Central memory CD4-positive, alpha-beta T cell (primary cell): ENCODE results near the gene FBXW9.
"Not testable (repeated sequence)": the region's sequence is repeated elsewhere in the genome, so short reads cannot be mapped to it uniquely, and the experiment has no call there.

Experiments used
- DNase-seq: peaks from one replicate; pipeline ENCODE4 v3.0.0; 2022

Gene FBXW9

GRCh38 chr19:12649941-12650340 lies 46.5 kb downstream of the FBXW9 start:
- DNase-seq, result no peak

GRCh38 chr19:12648088-12648487 lies 48.3 kb downstream of the FBXW9 start:
- DNase-seq, result no peak

GRCh38 chr19:12647490-12648071 lies 48.9 kb downstream of the FBXW9 start:
- no peak for DNase-seq

GRCh38 chr19:12647047-12647446 lies 49.4 kb downstream of the FBXW9 start:
- DNase-seq, result no peak

GRCh38 chr19:12646551-12646950 lies 49.9 kb downstream of the FBXW9 start:
- DNase-seq, result no peak

GRCh38 chr19:12643716-12644115 lies 52.7 kb downstream of the FBXW9 start:
- not testable (repeated sequence) for DNase-seq

- no peak for DNase-seq
Observed at GRCh38 chr19:12642506-12642905, 53.9 kb downstream of the FBXW9 start.

GRCh38 chr19:12641456-12641855 lies 55.0 kb downstream of the FBXW9 start:
- no peak for DNase-seq

- peak; percentile 70 for DNase-seq
Observed at GRCh38 chr19:12639901-12640613, 56.4 kb downstream of the FBXW9 start.
